Measurements from ENCODE around the gene RAD1. TPM values are rescaled to one million over a fixed set of nuclear protein-coding genes. Genes with fewer than 3 reads are reported as not detected.

RAD1 gene
- total RNA-seq, 1 experiment from 2014 or later: 33.4 TPM

DNA sequence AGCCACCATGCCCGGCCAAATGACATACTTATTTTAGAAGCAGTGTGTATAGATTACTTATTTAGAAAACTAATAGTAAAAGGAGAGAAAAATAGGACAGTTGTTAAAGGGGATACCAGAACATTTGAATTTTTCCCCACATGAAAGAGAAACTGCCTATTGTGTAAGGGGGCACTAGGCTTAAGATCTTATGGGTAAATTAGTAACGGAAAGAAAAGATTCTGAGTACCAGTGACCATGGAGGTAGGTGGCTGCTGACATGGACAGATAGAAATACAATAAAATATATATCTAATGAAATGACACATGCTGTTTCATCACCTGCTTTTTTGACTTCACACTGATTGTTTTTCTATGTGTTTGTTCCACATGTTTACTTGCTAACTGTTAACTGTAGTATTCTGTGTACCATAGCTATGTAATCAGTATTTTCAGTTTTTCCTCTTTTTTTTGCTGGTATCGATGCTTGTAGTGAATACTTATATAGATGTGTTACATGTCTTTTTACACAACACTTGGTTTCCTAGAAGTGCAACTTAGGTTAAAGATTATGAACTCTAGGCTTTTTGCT lies 11.1 kb upstream of the RAD1 start (continued):
- TF ChIP-seq, protein P1, sequence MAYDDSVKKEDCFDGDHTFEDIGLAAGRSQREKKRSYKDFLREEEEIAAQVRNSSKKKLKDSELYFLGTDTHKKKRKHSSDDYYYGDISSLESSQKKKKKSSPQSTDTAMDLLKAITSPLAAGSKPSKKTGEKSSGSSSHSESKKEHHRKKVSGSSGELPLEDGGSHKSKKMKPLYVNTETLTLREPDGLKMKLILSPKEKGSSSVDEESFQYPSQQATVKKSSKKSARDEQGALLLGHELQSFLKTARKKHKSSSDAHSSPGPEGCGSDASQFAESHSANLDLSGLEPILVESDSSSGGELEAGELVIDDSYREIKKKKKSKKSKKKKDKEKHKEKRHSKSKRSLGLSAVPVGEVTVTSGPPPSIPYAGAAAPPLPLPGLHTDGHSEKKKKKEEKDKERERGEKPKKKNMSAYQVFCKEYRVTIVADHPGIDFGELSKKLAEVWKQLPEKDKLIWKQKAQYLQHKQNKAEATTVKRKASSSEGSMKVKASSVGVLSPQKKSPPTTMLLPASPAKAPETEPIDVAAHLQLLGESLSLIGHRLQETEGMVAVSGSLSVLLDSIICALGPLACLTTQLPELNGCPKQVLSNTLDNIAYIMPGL (CRISPR knock-in tag; IDR thresholded peaks at IDR 0.05): no peak
- no peak for TF ChIP-seq ZNF138 (CRISPR knock-in tag; conservative IDR thresholded peaks at IDR 0.05)
- no peak for TF ChIP-seq NR2C2 (CRISPR knock-in tag; IDR thresholded peaks at IDR 0.05)
- TF ChIP-seq ETV6 (CRISPR knock-in tag; IDR thresholded peaks at IDR 0.05): no peak
- no peak for TF ChIP-seq ZNF219 (CRISPR knock-in tag; IDR thresholded peaks at IDR 0.05; ENCODE audit: borderline replicate concordance)

DNA sequence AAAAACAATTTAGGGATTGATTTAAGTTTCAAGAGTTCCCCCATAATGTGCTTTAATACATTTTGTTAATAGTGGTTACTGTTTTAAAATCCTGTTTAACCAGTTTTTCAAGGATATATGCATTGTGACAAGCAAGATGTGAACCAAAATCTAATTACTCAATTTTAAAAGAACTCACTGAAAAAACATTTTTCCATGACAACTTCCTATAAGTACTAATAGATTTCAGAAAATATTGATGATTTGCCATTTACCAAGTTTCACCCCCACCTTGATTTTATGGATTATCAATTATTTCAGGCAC lies 9.1 kb upstream of the RAD1 start:
- ChIA-PET POLR2A (no interaction called here), CTCF (no interaction called here)
- no peak for DNase-seq (ENCODE audit: low spot score)
- Mint-ChIP-seq H3K4me1 (peaks cover 5% of the 10 kb centered on the region; the same call in 1 of the 2 replicates), H3K4me3 (no peak overlapping the region), H3K27ac (no peak overlapping the region), H3K27me3 (ENCODE audit: low read depth) (no peaks in the 10 kb centered on the region), H3K36me3 (peaks cover 60% of the 10 kb centered on the region), H3K9me3 (no peaks in the 10 kb centered on the region)
- TF ChIP-seq RORB (CRISPR knock-in tag; IDR thresholded peaks at IDR 0.05): no peak
- TF ChIP-seq, protein P2, sequence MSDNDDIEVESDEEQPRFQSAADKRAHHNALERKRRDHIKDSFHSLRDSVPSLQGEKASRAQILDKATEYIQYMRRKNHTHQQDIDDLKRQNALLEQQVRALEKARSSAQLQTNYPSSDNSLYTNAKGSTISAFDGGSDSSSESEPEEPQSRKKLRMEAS (CRISPR knock-in tag; IDR thresholded peaks at IDR 0.05): no peak
- TF ChIP-seq, protein P3, sequence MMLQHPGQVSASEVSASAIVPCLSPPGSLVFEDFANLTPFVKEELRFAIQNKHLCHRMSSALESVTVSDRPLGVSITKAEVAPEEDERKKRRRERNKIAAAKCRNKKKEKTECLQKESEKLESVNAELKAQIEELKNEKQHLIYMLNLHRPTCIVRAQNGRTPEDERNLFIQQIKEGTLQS (CRISPR knock-in tag; conservative IDR thresholded peaks at IDR 0.05): no peak
- TF ChIP-seq, protein P4, sequence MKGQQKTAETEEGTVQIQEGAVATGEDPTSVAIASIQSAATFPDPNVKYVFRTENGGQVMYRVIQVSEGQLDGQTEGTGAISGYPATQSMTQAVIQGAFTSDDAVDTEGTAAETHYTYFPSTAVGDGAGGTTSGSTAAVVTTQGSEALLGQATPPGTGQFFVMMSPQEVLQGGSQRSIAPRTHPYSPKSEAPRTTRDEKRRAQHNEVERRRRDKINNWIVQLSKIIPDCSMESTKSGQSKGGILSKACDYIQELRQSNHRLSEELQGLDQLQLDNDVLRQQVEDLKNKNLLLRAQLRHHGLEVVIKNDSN (CRISPR knock-in tag; IDR thresholded peaks at IDR 0.05): no peak
- no peak for TF ChIP-seq CREB1 (CRISPR knock-in tag; IDR thresholded peaks at IDR 0.05)
- no peak for TF ChIP-seq ZNF671 (CRISPR knock-in tag; IDR thresholded peaks at IDR 0.05)
- no peak for TF ChIP-seq FOXP1 (CRISPR knock-in tag; IDR thresholded peaks at IDR 0.05; ENCODE audit: borderline replicate concordance)
- TF ChIP-seq MXD4 (CRISPR knock-in tag; IDR thresholded peaks at IDR 0.05; ENCODE audit: borderline replicate concordance): no peak
- TF ChIP-seq, protein P5, sequence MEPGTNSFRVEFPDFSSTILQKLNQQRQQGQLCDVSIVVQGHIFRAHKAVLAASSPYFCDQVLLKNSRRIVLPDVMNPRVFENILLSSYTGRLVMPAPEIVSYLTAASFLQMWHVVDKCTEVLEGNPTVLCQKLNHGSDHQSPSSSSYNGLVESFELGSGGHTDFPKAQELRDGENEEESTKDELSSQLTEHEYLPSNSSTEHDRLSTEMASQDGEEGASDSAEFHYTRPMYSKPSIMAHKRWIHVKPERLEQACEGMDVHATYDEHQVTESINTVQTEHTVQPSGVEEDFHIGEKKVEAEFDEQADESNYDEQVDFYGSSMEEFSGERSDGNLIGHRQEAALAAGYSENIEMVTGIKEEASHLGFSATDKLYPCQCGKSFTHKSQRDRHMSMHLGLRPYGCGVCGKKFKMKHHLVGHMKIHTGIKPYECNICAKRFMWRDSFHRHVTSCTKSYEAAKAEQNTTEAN (CRISPR knock-in tag; IDR thresholded peaks at IDR 0.05): no peak
- no peak for TF ChIP-seq ESRRA (CRISPR knock-in tag; IDR thresholded peaks at IDR 0.05; ENCODE audit: borderline replicate concordance)
- TF ChIP-seq TEAD1 (CRISPR knock-in tag; IDR thresholded peaks at IDR 0.05): no peak
- TF ChIP-seq SOX15 (CRISPR knock-in tag; IDR thresholded peaks at IDR 0.05): no peak
- no peak for TF ChIP-seq ZNF317 (CRISPR knock-in tag; IDR thresholded peaks at IDR 0.05; ENCODE audit: borderline replicate concordance, low read depth)
- TF ChIP-seq, protein P6, sequence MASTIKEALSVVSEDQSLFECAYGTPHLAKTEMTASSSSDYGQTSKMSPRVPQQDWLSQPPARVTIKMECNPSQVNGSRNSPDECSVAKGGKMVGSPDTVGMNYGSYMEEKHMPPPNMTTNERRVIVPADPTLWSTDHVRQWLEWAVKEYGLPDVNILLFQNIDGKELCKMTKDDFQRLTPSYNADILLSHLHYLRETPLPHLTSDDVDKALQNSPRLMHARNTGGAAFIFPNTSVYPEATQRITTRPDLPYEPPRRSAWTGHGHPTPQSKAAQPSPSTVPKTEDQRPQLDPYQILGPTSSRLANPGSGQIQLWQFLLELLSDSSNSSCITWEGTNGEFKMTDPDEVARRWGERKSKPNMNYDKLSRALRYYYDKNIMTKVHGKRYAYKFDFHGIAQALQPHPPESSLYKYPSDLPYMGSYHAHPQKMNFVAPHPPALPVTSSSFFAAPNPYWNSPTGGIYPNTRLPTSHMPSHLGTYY (CRISPR knock-in tag; IDR thresholded peaks at IDR 0.05): no peak
- no peak for TF ChIP-seq HMGA2 (CRISPR knock-in tag; IDR thresholded peaks at IDR 0.05)
- TF ChIP-seq NFE2L1 (CRISPR knock-in tag; IDR thresholded peaks at IDR 0.05): no peak
- TF ChIP-seq, protein P7, sequence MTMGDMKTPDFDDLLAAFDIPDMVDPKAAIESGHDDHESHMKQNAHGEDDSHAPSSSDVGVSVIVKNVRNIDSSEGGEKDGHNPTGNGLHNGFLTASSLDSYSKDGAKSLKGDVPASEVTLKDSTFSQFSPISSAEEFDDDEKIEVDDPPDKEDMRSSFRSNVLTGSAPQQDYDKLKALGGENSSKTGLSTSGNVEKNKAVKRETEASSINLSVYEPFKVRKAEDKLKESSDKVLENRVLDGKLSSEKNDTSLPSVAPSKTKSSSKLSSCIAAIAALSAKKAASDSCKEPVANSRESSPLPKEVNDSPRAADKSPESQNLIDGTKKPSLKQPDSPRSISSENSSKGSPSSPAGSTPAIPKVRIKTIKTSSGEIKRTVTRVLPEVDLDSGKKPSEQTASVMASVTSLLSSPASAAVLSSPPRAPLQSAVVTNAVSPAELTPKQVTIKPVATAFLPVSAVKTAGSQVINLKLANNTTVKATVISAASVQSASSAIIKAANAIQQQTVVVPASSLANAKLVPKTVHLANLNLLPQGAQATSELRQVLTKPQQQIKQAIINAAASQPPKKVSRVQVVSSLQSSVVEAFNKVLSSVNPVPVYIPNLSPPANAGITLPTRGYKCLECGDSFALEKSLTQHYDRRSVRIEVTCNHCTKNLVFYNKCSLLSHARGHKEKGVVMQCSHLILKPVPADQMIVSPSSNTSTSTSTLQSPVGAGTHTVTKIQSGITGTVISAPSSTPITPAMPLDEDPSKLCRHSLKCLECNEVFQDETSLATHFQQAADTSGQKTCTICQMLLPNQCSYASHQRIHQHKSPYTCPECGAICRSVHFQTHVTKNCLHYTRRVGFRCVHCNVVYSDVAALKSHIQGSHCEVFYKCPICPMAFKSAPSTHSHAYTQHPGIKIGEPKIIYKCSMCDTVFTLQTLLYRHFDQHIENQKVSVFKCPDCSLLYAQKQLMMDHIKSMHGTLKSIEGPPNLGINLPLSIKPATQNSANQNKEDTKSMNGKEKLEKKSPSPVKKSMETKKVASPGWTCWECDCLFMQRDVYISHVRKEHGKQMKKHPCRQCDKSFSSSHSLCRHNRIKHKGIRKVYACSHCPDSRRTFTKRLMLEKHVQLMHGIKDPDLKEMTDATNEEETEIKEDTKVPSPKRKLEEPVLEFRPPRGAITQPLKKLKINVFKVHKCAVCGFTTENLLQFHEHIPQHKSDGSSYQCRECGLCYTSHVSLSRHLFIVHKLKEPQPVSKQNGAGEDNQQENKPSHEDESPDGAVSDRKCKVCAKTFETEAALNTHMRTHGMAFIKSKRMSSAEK (CRISPR knock-in tag; IDR thresholded peaks at IDR 0.05; ENCODE audit: borderline replicate concordance): no peak
- no peak for TF ChIP-seq FOXK1 (CRISPR knock-in tag; IDR thresholded peaks at IDR 0.05)
- ATAC-seq: no peak
